Measurements from ENCODE around the gene TEKT1.
"Not testable (repeated sequence)": the region's sequence is repeated elsewhere in the genome, so short reads cannot be mapped to it uniquely, and the experiment has no call there.

Gene TEKT1

DNA sequence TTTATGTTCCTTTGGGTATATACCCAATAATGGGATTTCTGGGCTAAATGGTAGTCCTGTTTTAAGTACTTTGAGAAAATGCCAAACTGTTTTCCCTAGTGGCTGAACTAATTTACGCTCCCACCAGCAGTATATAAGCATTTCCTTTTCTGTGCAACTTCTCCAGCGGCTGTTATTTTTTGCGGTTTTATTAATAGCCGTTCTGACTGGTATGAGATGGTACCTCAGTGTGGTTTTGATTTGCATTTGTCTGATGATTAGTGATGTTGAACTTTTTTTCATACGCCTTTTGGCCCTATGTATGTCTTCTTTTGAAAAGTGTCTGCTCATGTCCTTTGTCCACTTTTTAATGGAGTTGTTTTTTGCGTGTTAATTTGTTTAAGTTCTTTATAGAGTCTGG, 25.8 kb upstream of the TEKT1 start:
- no peaks in the 10 kb centered on the region for H3K9me2 ChIP-seq (replicated peaks; ENCODE audit: control insufficient read depth, low read length)
- H3K4me1 ChIP-seq (ENCODE audit: control insufficient read depth, low read length), result peaks cover 23% of the 10 kb centered on the region
- no peaks in the 10 kb centered on the region for H4K20me1 ChIP-seq (ENCODE audit: control insufficient read depth, insufficient read depth, low read depth, low read length)
- H3K27me3 ChIP-seq (ENCODE audit: control insufficient read depth, low read length), result no peaks in the 10 kb centered on the region
- H3K79me2 ChIP-seq (ENCODE audit: control insufficient read depth, low read length), result no peaks in the 10 kb centered on the region
- no peak overlapping the region for H3K27ac ChIP-seq (ENCODE audit: low read depth, low read length)
- H3F3A ChIP-seq (ENCODE audit: control insufficient read depth, insufficient read depth), result no peaks in the 10 kb centered on the region
- H3K4me3 ChIP-seq (ENCODE audit: low read length), result no peak overlapping the region
- peaks cover 8% of the 10 kb centered on the region; the same call in 1 of the 2 replicates for H3K9me3 ChIP-seq (ENCODE audit: control insufficient read depth, insufficient read depth, low read length)
- no peaks in the 10 kb centered on the region for H3K36me3 ChIP-seq (ENCODE audit: control insufficient read depth, low read length)
- H3K4me2 ChIP-seq (ENCODE audit: low read length), result peak overlapping the region; percentile 22
- no peak for TF ChIP-seq EZH2phosphoT487 (IDR thresholded peaks at IDR 0.05; ENCODE audit: borderline replicate concordance, low read length)
- TF ChIP-seq, protein P1, sequence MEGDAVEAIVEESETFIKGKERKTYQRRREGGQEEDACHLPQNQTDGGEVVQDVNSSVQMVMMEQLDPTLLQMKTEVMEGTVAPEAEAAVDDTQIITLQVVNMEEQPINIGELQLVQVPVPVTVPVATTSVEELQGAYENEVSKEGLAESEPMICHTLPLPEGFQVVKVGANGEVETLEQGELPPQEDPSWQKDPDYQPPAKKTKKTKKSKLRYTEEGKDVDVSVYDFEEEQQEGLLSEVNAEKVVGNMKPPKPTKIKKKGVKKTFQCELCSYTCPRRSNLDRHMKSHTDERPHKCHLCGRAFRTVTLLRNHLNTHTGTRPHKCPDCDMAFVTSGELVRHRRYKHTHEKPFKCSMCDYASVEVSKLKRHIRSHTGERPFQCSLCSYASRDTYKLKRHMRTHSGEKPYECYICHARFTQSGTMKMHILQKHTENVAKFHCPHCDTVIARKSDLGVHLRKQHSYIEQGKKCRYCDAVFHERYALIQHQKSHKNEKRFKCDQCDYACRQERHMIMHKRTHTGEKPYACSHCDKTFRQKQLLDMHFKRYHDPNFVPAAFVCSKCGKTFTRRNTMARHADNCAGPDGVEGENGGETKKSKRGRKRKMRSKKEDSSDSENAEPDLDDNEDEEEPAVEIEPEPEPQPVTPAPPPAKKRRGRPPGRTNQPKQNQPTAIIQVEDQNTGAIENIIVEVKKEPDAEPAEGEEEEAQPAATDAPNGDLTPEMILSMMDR (IDR thresholded peaks at IDR 0.05; ENCODE audit: low read depth, low read length, poor library complexity, severe bottlenecking), result no peak

- Histone ChIP-seq H4K20me1 (ENCODE audit: control insufficient read depth, insufficient read depth, low read depth, low read length) (no peaks in the 10 kb centered on the region), H3K4me1 (ENCODE audit: control insufficient read depth, low read length) (peaks cover 23% of the 10 kb centered on the region), H3K36me3 (ENCODE audit: control insufficient read depth, low read length) (no peaks in the 10 kb centered on the region), H3F3A (ENCODE audit: control insufficient read depth, insufficient read depth) (no peaks in the 10 kb centered on the region), H3K4me3 (ENCODE audit: low read length) (no peak overlapping the region), H3K4me2 (ENCODE audit: low read length) (no peak overlapping the region), H3K27ac (ENCODE audit: low read depth, low read length) (no peak overlapping the region), H3K9me2 (replicated peaks; ENCODE audit: control insufficient read depth, low read length) (no peaks in the 10 kb centered on the region), H3K79me2 (ENCODE audit: control insufficient read depth, low read length) (no peaks in the 10 kb centered on the region), H3K9me3 (ENCODE audit: control insufficient read depth, insufficient read depth, low read length) (peaks cover 8% of the 10 kb centered on the region; the same call in 1 of the 2 replicates), H3K27me3 (ENCODE audit: control insufficient read depth, low read length) (no peaks in the 10 kb centered on the region)
- TF ChIP-seq EZH2phosphoT487 (IDR thresholded peaks at IDR 0.05; ENCODE audit: borderline replicate concordance, low read length), result no peak
These were observed 24.5 kb upstream of the TEKT1 start for GRCh38 chr17:6856051-6856450.

DNA sequence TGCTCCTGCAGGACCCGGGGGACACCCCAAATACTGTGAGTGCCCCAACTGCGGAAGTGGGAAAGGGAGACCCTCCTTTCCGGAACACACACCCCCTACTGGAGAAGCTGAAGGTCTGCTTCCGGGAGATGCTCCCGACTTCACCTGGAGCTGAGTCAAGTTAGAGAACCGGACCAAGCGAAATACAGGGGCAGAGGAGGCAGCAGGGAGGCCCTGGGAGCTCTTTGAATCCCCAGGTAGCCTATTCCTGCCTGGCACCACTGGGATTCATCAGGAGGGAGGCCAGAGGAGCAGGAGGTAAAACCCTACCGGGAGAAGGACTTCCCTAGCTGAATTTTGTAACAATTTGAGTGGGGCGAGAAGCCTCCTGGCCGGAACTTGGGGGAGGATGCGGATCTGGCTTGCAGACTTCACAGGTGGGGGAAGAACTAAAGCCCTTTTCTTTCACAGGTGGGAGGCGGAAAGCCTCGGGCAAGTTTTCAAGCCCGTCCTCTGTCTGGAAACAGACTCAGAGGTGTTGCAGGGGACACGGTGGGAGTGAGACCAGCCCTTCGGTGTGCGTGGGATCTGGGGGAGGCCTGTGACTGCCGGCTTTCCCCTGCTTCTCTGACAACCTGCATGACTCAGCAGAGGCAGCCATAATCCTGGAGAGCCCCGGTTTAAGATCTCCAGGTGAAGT, 22.4 kb upstream of the TEKT1 start:
- Histone ChIP-seq H3K79me2 (ENCODE audit: control insufficient read depth, low read length) (no peaks in the 10 kb centered on the region), H3K4me3 (ENCODE audit: low read length) (no peak overlapping the region), H3K27ac (ENCODE audit: low read depth, low read length) (no peak overlapping the region), H3K4me2 (ENCODE audit: low read length) (no peak overlapping the region), H3K9me3 (ENCODE audit: control insufficient read depth, insufficient read depth, low read length) (peaks cover 3% of the 10 kb centered on the region; the same call in 1 of the 2 replicates), H4K20me1 (ENCODE audit: control insufficient read depth, insufficient read depth, low read depth, low read length) (no peaks in the 10 kb centered on the region), H3K4me1 (ENCODE audit: control insufficient read depth, low read length) (peaks cover 20% of the 10 kb centered on the region), H3K9me2 (replicated peaks; ENCODE audit: control insufficient read depth, low read length) (no peaks in the 10 kb centered on the region), H3F3A (ENCODE audit: control insufficient read depth, insufficient read depth) (no peaks in the 10 kb centered on the region), H3K27me3 (ENCODE audit: control insufficient read depth, low read length) (no peaks in the 10 kb centered on the region), H3K36me3 (ENCODE audit: control insufficient read depth, low read length) (no peaks in the 10 kb centered on the region)
- TF ChIP-seq EZH2phosphoT487 (IDR thresholded peaks at IDR 0.05; ENCODE audit: borderline replicate concordance, low read length), result no peak

GRCh38 chr17:6848545-6849179, 17.1 kb upstream of the TEKT1 start:
- not testable (repeated sequence) for H3K4me3 ChIP-seq (ENCODE audit: low read length); H3K4me2 ChIP-seq (ENCODE audit: low read length); H3K27me3 ChIP-seq (ENCODE audit: control insufficient read depth, low read length); H3K9me2 ChIP-seq (replicated peaks; ENCODE audit: control insufficient read depth, low read length); H3K4me1 ChIP-seq (ENCODE audit: control insufficient read depth, low read length); H3K9me3 ChIP-seq (ENCODE audit: control insufficient read depth, insufficient read depth, low read length); H3K79me2 ChIP-seq (ENCODE audit: control insufficient read depth, low read length); H3K27ac ChIP-seq (ENCODE audit: low read depth, low read length); H4K20me1 ChIP-seq (ENCODE audit: control insufficient read depth, insufficient read depth, low read depth, low read length); H3F3A ChIP-seq (ENCODE audit: control insufficient read depth, insufficient read depth); H3K36me3 ChIP-seq (ENCODE audit: control insufficient read depth, low read length)

DNA sequence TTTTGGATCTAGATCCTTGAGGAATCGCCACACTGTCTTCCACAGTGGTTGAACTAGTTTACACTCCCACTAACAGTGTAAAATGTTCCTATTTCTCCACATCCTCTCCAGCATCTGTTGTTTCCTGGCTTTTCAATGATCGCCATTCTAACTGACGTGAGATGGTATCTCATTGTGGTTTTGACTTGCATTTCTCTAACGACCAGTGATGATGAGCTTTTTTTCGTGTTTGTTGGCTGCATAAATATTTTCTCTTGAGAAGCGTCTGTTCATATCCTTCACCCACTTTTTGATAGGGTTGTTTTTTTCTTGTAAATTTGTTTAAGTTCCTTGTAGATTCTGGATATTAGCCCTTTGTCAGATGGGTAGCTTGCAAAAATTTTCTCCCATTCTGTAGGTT, 14.6 kb upstream of the TEKT1 start:
- H3K9me2 ChIP-seq (replicated peaks; ENCODE audit: control insufficient read depth, low read length); H3K4me1 ChIP-seq (ENCODE audit: control insufficient read depth, low read length); H3K27me3 ChIP-seq (ENCODE audit: control insufficient read depth, low read length); H3K9me3 ChIP-seq (ENCODE audit: control insufficient read depth, insufficient read depth, low read length); H3K79me2 ChIP-seq (ENCODE audit: control insufficient read depth, low read length); H3F3A ChIP-seq (ENCODE audit: control insufficient read depth, insufficient read depth); H3K4me3 ChIP-seq (ENCODE audit: low read length); H3K27ac ChIP-seq (ENCODE audit: low read depth, low read length); H4K20me1 ChIP-seq (ENCODE audit: control insufficient read depth, insufficient read depth, low read depth, low read length); H3K4me2 ChIP-seq (ENCODE audit: low read length); H3K36me3 ChIP-seq (ENCODE audit: control insufficient read depth, low read length): not testable (repeated sequence)

DNA sequence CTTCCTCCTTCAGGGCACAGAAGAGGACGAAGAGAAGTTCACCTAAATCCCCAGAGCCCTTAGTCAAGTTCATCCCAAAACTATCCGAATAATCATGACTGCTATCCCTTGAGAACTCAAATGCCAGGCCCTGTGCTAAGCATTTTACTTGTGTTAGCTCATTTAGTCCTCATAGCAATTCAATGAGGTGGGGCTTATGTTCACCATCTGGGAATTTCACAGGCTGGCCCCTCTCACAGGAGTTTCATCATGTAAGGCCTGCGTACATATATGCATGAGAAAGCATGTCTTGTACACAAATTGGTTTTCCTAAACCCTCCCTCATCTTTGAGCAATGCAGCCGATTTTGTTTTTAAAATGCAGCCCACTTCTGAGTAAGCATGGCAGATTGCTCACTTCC, 12.9 kb upstream of the TEKT1 start:
- H3F3A ChIP-seq (ENCODE audit: control insufficient read depth, insufficient read depth); H3K4me1 ChIP-seq (ENCODE audit: control insufficient read depth, low read length); H3K4me2 ChIP-seq (ENCODE audit: low read length); H3K9me2 ChIP-seq (replicated peaks; ENCODE audit: control insufficient read depth, low read length); H3K4me3 ChIP-seq (ENCODE audit: low read length); H3K27me3 ChIP-seq (ENCODE audit: control insufficient read depth, low read length); H3K27ac ChIP-seq (ENCODE audit: low read depth, low read length); H3K9me3 ChIP-seq (ENCODE audit: control insufficient read depth, insufficient read depth, low read length); H3K36me3 ChIP-seq (ENCODE audit: control insufficient read depth, low read length); H4K20me1 ChIP-seq (ENCODE audit: control insufficient read depth, insufficient read depth, low read depth, low read length); H3K79me2 ChIP-seq (ENCODE audit: control insufficient read depth, low read length): not testable (repeated sequence)
